Spinal cord (tissue), 10 donors: ENCODE results near the gene MGAT5B. TPM values are rescaled to one million over a fixed set of nuclear protein-coding genes. Genes with fewer than 3 reads are reported as not detected.

Experiments used
- DNase-seq, 6 donors: peaks; one replicate each; pipeline versions ENCODE4 v3.0.0 to v3.0.0-alpha.2; 2013 to 2015; ENCODE audit warnings: low spot score in 6 of 6, low read depth in 4 of 6
- H3K27ac ChIP-seq: one replicate; pipeline ENCODE4 v1.5.1; 2013; ENCODE audit warnings: low read depth, low read length, control low read depth
- H3K27me3 ChIP-seq: one replicate; pipeline ENCODE4 v1.6.1; 2013; ENCODE audit warnings: low read length; ENCODE audit not compliant: control insufficient read depth, insufficient read depth
- H3K36me3 ChIP-seq: one replicate; pipeline ENCODE4 v1.6.1; 2013; ENCODE audit warnings: low read length; ENCODE audit not compliant: control insufficient read depth, insufficient read depth
- H3K4me1 ChIP-seq: one replicate; pipeline ENCODE4 v1.6.1; 2013; ENCODE audit warnings: low read length; ENCODE audit not compliant: control insufficient read depth, insufficient read depth
- H3K4me3 ChIP-seq: one replicate; pipeline ENCODE4 v1.5.1; 2013; ENCODE audit warnings: low read depth, low read length, control low read depth
- H3K9me3 ChIP-seq: one replicate; pipeline ENCODE4 v1.6.1; 2013; ENCODE audit warnings: low read length; ENCODE audit not compliant: control insufficient read depth, insufficient read depth
- WGBS: methylation state at CpG from one replicate; pipeline ENCODE4 v1.1.5; 2013; ENCODE audit warnings: missing lambda C conversion rate; ENCODE audit not compliant: insufficient coverage; 5-methylcytosine and 5-hydroxymethylcytosine counted together
- polyA plus RNA-seq, 2 donors: library from polyadenylated mRNA; unstranded; fragments of 120-200 nt; gene quantifications; one replicate each; pipeline ENCODE4 v1.2.1, GENCODE V29; 2013; ENCODE audit not compliant: insufficient read length in 2 of 2
- total RNA-seq, 2 donors: library from RNA; depleted of rRNA in 1 of 2; stranded (reverse); fragments of 120-200 nt in 1 of 2; fragments of >200 nt in 1 of 2; gene quantifications; one replicate each; pipeline versions ENCODE4 v1.2.3 to v1.2.4, GENCODE V29; 2013 to 2014
- donor health status: healthy.

Gene MGAT5B
- total and polyA plus RNA-seq, 4 donors: 6.9 to 80.5 (median 41.6) TPM

DNA sequence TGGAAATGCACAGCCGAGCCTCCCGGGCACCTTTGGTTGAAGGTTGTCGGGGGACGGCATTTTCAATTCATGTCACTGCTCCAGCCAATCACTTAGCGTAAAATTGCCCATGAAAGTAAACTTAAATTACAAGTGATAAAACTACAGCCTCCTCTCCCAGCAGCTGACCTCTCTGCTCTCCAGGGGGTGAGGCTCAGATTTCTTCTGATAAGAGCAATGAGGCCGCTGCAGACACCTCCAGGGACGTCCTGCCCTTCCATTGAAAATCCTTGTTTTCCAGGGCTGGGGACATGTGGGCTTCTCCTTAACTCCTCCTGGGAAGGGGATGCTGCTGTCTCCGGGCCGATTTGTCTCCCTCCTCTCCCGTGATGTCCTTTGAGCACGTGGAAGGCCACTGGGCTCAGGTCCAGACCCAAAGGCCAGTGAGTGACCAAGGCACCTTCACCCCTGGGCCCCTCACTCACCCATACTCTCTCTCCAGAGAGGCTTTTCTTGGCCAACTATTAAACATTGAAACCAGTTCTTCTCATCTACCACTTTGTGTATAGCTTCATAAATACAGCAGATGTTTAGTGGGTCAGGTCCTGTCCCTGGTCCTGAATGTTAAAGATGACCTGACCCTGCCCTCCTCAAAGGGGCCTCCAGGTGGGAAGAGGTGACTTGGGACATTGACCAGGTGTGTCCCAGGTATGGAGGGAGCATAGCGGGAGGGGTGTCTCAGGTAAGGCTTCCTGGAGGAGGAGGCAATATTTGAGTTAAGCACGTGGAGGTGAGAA, 52.3 kb downstream of the MGAT5B start:
- peaks cover 42% of the 10 kb centered on the region for H3K4me1 ChIP-seq

DNA sequence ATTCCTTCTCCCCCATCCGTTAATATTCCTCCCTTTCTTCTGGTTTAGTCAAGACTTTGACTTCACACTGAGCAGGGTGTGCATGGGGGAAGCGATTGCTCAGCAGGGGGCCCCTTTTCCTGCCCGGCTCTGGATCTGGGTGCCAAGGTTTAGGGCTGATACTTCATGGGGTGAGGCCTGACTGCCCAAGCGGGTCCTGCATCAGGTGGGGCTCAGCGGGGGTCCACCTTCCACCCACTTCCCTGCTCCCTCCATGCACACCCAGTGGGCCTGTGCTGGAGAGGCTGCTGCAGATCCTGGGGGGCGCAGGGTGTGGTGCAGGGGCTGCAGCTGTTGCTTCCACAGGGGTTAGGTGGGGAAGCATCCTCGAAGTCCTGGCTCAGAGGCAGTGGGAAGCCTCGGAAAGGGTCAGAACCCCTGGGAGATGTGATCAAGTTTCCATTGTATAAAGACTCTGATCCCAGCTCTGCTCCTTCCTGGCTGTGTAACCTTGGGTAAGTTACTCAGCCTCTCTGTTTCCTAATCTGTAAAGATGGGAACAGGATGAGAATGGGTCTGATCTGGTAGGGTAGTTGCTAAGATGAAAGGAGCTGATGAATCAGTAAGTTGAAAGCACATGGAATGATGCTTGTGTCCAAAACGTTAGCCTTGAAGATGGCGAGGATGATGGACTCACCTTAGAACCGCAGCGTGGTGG, 53.3 kb downstream of the MGAT5B start:
- Histone ChIP-seq H3K4me1 (peaks cover 51% of the 10 kb centered on the region), H3K4me3 (no peak overlapping the region), H3K9me3 (no peaks in the 10 kb centered on the region), H3K27me3 (no peaks in the 10 kb centered on the region), H3K27ac (no peak overlapping the region), H3K36me3 (peaks cover 50% of the 10 kb centered on the region)
- no peak for DNase-seq
- 84% methylated on average over 10 of the region's 12 CpGs for WGBS

More for the DNA sequence above, 52.3 kb downstream of the MGAT5B start:
- Histone ChIP-seq H3K36me3 (peaks cover 50% of the 10 kb centered on the region), H3K27ac (no peak overlapping the region), H3K4me3 (no peak overlapping the region), H3K27me3 (no peaks in the 10 kb centered on the region), H3K9me3 (no peaks in the 10 kb centered on the region)
- DNase-seq: no peak
- WGBS: 65% methylated on average over 10 of the region's 13 CpGs

DNA sequence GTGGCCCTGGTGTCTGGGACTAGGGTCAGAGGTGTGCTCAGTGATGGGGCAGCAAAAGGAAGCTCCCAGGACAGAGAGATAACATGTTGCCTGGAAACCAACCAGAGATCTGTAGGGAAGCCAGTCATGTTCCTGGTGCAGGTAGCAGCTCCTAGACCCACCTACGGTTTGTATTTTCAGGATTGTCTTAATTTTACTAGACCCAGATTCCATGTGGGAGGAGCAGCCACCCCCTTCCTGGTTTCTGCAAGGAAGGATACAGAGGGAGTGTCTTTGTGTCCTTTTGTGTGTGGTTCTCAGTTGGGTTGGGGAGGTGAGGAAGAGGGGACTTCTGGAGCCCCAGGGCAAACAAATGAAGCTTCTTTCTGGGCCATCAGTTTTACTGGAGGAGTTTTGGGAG, 53.9 kb downstream of the MGAT5B start:
- no CpG with 5 or more reads among the region's 1 CpG for WGBS
- no peak overlapping the region for H3K4me3 ChIP-seq
- no peak for DNase-seq
- H3K9me3 ChIP-seq: no peaks in the 10 kb centered on the region
- H3K36me3 ChIP-seq: peaks cover 51% of the 10 kb centered on the region
- no peaks in the 10 kb centered on the region for H3K27me3 ChIP-seq
- H3K4me1 ChIP-seq: peaks cover 51% of the 10 kb centered on the region
- H3K27ac ChIP-seq: no peak overlapping the region

DNA sequence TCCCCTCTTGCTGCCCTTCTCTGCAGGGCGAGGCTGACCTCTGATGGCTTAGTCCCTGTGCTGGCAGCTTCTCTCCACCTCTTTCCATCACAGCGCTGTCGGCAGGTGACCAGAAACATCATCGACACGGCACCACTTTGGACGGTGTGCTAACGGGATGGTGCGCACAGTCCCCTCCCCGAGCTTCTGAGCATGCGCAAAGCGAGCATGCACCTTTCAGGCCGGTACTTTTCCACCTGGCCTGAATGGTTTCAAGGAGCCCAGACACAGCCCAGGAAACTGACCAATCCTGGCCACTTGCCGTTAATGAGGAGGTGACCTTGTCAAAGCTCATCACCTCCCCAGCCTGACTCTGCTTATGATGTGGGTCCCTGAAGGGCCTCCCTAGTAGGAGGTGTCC, 54.8 kb downstream of the MGAT5B start:
- H3K36me3 ChIP-seq: peaks cover 53% of the 10 kb centered on the region
- no peak overlapping the region for H3K4me3 ChIP-seq
- H3K27ac ChIP-seq: no peak overlapping the region
- WGBS: 87% methylated on average over 12 of the region's 13 CpGs
- H3K27me3 ChIP-seq: no peaks in the 10 kb centered on the region
- no peak for DNase-seq
- no peaks in the 10 kb centered on the region for H3K9me3 ChIP-seq
- peaks cover 46% of the 10 kb centered on the region for H3K4me1 ChIP-seq

DNA sequence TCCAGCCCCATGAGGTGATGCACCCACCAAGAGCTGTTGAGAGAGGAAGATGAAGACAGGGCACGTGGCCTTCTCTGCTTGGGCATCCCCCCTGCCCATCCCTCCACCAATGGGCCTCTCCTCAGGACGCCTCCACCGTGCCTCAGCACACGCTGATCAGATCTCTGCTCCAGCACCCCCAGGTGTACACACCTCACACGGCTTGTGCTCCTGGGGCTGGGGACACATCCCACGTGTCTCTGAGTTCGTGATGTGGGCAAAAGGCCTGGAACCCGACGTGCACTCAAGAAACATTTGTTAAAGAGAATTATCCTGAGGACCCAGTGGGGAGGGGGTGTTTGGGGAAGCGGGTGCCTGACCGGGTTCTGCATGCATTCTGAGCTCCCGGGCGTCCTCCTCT, 55.3 kb downstream of the MGAT5B start:
- Histone ChIP-seq H3K4me3 (no peak overlapping the region), H3K27ac (no peak overlapping the region), H3K4me1 (peaks cover 40% of the 10 kb centered on the region), H3K27me3 (no peaks in the 10 kb centered on the region), H3K36me3 (peaks cover 52% of the 10 kb centered on the region), H3K9me3 (no peaks in the 10 kb centered on the region)
- no peak for DNase-seq
- 85% methylated on average over 12 of the region's 13 CpGs for WGBS

DNA sequence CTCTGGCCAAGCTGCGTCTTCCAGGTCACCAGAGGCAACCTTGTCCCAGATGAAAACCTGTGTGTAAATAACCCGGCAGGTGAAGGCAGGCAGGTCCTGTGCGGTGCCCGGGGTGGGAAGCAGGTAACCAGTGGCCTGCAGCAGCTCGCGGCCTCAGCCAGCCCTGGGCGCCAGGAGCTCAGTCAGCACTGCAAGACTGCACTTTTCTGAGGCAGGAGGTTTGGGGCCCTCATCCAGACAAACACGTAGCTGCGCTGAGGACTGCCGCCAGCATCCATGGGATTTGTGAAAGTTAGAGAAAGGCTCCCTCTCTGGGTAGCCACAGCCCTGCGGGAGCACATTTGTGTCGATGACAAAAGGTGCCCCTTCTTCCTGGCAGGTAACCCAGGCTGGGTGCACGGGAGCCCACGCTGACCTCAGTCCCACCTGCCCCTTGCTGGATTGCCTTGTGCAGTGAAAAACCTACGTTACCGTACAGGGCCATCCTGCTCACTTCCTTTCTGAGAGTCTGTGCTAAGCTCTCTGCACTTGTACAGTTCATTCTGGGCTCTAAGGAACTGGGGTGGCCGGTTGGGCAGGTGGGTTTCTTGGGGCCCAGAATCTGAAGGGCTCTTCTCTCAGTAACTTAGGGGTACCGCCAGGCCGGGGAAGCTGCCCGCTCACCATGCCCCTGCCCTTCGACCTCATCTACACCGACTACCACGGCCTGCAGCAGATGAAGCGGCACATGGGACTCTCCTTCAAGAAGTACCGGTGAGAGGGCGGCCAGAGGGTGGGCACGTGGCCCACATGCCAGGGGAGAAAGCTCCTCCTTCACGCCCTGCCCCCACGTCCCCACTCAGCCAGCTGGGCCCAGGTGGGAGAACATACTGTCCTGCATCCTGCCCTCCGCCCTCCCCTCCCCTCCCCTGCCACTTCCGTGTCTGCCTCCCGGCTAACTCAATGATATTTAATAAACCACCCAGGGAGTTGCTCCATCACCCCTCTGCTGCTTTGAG, 56.4 kb downstream of the MGAT5B start:
- no peak overlapping the region for H3K4me3 ChIP-seq
- 76% methylated on average over 17 of the region's 32 CpGs for WGBS
- H3K9me3 ChIP-seq: no peaks in the 10 kb centered on the region
- no peaks in the 10 kb centered on the region for H3K27me3 ChIP-seq
- peaks cover 52% of the 10 kb centered on the region for H3K36me3 ChIP-seq
- H3K27ac ChIP-seq: no peak overlapping the region
- no peak for DNase-seq
- H3K4me1 ChIP-seq: peaks cover 36% of the 10 kb centered on the region

DNA sequence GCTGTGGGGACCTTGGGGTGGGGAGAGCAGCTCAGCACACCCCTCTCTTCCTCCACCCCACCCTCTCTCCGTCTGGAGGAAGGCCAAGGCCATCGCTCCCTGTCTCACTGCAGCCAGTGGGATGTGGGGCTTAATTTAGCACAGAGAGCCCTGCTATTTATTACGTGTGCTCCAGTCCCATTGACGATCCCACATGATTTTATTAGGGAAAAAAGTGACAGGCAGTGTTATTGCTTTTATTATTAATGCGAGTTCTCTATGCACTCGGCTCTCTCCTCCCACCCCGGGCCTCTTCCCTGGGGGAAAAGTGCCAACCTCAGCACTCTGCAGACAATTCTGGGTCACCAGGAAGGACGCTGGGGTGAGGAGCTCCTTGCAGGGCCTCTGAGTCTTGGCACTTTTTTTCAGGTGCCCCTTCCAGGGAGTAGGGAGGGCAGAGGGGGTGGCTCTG, 57.3 kb downstream of the MGAT5B start:
- H3K4me3 ChIP-seq: no peak overlapping the region
- peaks cover 55% of the 10 kb centered on the region for H3K36me3 ChIP-seq
- H3K27me3 ChIP-seq: no peaks in the 10 kb centered on the region
- DNase-seq: peak in 2 of 6 donors; percentile 35 to 83
- 30% methylated on average over 2 of the region's 8 CpGs for WGBS
- H3K27ac ChIP-seq: no peak overlapping the region
- peaks cover 40% of the 10 kb centered on the region for H3K4me1 ChIP-seq
- no peaks in the 10 kb centered on the region for H3K9me3 ChIP-seq

DNA sequence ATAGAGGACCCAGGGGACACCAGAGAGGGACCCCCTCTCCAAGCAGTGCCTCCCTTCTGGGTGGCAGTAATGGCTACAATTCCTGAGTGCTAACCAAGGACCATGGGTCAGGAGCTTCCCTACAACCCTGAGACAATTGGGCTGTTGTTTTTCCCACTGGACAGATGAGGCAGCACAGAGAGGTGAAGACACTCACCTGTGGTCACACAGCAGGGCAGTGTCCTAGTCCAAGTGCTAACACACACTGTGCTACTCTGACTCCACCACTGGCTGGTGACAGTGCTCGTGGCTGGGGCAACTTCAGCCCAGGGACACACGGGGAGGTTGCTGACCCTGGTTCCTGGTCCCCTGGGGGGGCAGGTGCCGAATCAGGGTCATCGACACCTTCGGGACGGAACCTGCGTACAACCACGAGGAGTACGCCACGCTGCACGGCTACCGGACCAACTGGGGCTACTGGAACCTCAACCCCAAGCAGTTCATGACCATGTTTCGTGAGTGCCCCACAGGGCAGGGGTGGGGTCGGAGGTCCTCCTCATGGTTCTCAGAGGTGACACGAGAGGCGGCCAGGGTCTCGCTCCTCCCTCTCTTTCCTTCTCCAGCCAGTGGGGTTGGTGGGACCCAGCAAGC, 58.1 kb downstream of the MGAT5B start:
- Histone ChIP-seq H3K36me3 (peaks cover 57% of the 10 kb centered on the region), H3K27me3 (no peaks in the 10 kb centered on the region), H3K9me3 (no peaks in the 10 kb centered on the region), H3K4me1 (peaks cover 40% of the 10 kb centered on the region), H3K27ac (no peak overlapping the region), H3K4me3 (no peak overlapping the region)
- DNase-seq: no peak
- 85% methylated on average over 14 of the region's 17 CpGs for WGBS

DNA sequence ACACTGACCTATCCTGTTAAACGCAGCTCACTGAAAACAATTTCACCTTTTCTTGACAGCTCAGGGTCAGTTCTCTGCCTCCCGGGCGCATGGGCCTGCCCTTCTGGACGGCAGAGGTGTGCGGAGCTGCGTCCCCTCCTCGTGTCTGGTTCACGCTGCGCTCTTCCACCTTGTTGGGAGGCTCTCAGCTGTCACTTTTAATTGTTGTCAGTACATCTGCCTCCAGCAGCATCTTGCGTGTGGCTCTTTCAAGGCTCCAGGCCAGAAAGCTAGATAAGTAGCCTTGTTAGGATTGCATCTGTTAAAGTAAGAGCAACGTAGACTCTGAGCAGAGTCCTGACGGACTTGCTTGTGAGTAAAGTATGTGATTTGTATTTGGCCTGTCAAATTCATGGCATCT, 59.4 kb downstream of the MGAT5B start:
- Histone ChIP-seq H3K27me3 (no peaks in the 10 kb centered on the region), H3K27ac (no peak overlapping the region), H3K9me3 (no peaks in the 10 kb centered on the region), H3K4me3 (no peak overlapping the region), H3K36me3 (peaks cover 67% of the 10 kb centered on the region), H3K4me1 (peaks cover 39% of the 10 kb centered on the region)
- WGBS: 84% methylated on average over 12 of the region's 12 CpGs
- no peak for DNase-seq
